ENCODE results near the gene CFAP65. TPM values are rescaled to one million over a fixed set of nuclear protein-coding genes. Genes with fewer than 3 reads are reported as not detected.

CFAP65 gene
- total and polyA plus RNA-seq, 9 of the 15 experiments (the other 6 are each of a cell fraction or from before 2014, with no cell fraction given), result not detected

DNA sequence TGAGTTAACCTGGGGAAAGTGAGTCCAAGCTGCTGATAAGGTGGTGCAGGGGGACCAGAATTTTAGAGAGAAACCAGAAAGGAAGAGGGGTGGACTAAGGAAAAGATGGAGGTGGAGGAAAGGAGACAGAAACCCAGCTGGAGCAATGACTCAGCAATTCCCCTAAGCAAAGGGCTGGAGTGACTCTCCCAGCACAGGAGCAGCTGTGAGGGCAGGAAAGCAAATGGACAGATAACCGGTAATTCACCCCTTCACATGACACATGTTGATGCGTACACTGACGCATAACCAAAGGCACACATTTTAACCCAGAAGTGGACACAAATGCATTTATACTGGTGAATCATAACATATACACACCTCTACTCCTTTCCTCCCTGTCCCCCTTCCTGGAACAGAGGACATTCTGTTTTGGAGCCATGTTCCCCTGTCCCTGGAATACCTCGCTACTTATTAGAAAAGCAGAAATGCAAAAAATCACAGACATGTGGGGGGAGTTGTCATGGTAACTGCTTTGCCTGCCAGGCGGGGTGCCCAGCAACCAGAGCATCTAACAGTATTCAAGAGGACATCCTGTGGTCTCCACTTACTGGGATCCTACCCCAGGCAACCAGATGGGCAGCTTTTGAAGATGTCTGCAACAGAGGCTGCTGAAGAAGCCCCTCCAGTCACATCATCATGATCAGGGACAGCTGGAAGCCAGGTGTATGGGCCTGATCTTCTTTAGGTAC, 77.1 kb downstream of the CFAP65 start (continued):
- TF ChIP-seq ZNF282 (CRISPR knock-in tag; IDR thresholded peaks at IDR 0.05) (no peak), DPF2 (IDR thresholded peaks at IDR 0.05) (peak; percentile 41; the same call in 1 of the 2 replicates), TCF3 (CRISPR knock-in tag; IDR thresholded peaks at IDR 0.05) (peak; percentile 17; the same call in 1 of the 2 replicates), ZNF3 (CRISPR knock-in tag; IDR thresholded peaks at IDR 0.05) (no peak), ZNF778 (CRISPR knock-in tag; IDR thresholded peaks at IDR 0.05) (no peak), CC2D1A (IDR thresholded peaks at IDR 0.05) (no peak), FOXM1 (IDR thresholded peaks at IDR 0.05; ENCODE audit: low read depth) (no peak), FOXM1 (CRISPR knock-in tag; IDR thresholded peaks at IDR 0.05; ENCODE audit: low read depth) (no peak), SMAD4 (CRISPR knock-in tag; conservative IDR thresholded peaks at IDR 0.05) (no peak), ARHGAP35 (IDR thresholded peaks at IDR 0.05; ENCODE audit: partially characterized antibody) (no peak), DLX4 (CRISPR knock-in tag; IDR thresholded peaks at IDR 0.05) (no peak), CBX8 (IDR thresholded peaks at IDR 0.05; ENCODE audit: borderline replicate concordance, extremely low read depth, low read depth, low read length, poor library complexity, severe bottlenecking) (no peak), ZNF140 (CRISPR knock-in tag; IDR thresholded peaks at IDR 0.05) (no peak), POLR2G (IDR thresholded peaks at IDR 0.05; ENCODE audit: low read depth, low read length) (no peak), ETS2 (tag; IDR thresholded peaks at IDR 0.05; ENCODE audit: borderline replicate concordance, poor library complexity, severe bottlenecking) (no peak), PTBP1 (IDR thresholded peaks at IDR 0.05; ENCODE audit: low read depth, low read length) (no peak), MXI1 (IDR thresholded peaks at IDR 0.05; ENCODE audit: low read depth, low read length) (no peak), ZNF23 (CRISPR knock-in tag; IDR thresholded peaks at IDR 0.05) (no peak), DACH1 (IDR thresholded peaks at IDR 0.05; ENCODE audit: partially characterized antibody) (peak; percentile 83), RUNX1 (IDR thresholded peaks at IDR 0.05; ENCODE audit: low read depth) (no peak), PML (IDR thresholded peaks at IDR 0.05; ENCODE audit: low read length) (no peak), TCFL5 (CRISPR knock-in tag; conservative IDR thresholded peaks at IDR 0.05) (no peak), CTCFL (IDR thresholded peaks at IDR 0.05; ENCODE audit: borderline replicate concordance, insufficient read depth, low read depth, low read length, poor library complexity, severe bottlenecking) (no peak), FOXA1 (IDR thresholded peaks at IDR 0.05; ENCODE audit: borderline replicate concordance) (no peak), ZNF316 (IDR thresholded peaks at IDR 0.05) (peak; percentile 94), POLR3G (IDR thresholded peaks at IDR 0.05; ENCODE audit: extremely low read depth, insufficient read length, insufficient replicate concordance) (no peak), KDM1A (IDR thresholded peaks at IDR 0.05) (peak in 1 of 2 experiments; percentile 28; a peak in 1 of 4 replicates), ZNF165 (CRISPR knock-in tag; IDR thresholded peaks at IDR 0.05; ENCODE audit: borderline replicate concordance) (no peak), PCBP1 (IDR thresholded peaks at IDR 0.05; ENCODE audit: low read depth, low read length, poor library complexity, severe bottlenecking) (no peak), CBX3 (IDR thresholded peaks at IDR 0.05; ENCODE audit: borderline replicate concordance in 1 of 2, low read length in 2 of 2) (no peak)

Measured in K562 (cell line).